B cell (primary cell): Measurements from ENCODE around the gene MTCL3.

Source experiments
- ATAC-seq: fragments of 200-7000 bp; cut with Tn5 transposase; one replicate; pipeline ENCODE4 v1.10.0; 2021; ENCODE audit warnings: low read depth, mild to moderate bottlenecking, moderate number of reproducible peaks, moderate library complexity
- CTCF ChIA-PET: fragments of 350-600 bp; sonication (Branson Sonifier 250); formaldehyde crosslinking; loops from one replicate; lab custom pipeline; 2021; ENCODE audit warnings: antibody characterized with exemption, inconsistent platforms; lab: Charles Lee
- POLR2A ChIA-PET: fragments of 350-600 bp; sonication (Branson Sonifier 250); formaldehyde crosslinking; loops from one replicate; lab custom pipeline; 2021; ENCODE audit warnings: antibody characterized with exemption; lab: Charles Lee
- DNase-seq: peaks from one replicate; pipeline ENCODE4 v3.0.0; 2013
- H2AFZ ChIP-seq: 2 replicates; pipeline ENCODE4 v1.6.1; 2012; ENCODE audit warnings: mild to moderate bottlenecking, low read depth, low read length; ENCODE audit not compliant: insufficient read depth, poor library complexity, severe bottlenecking
- H3K27ac ChIP-seq, 2 donors: 1 replicate in 1 of 2; 2 replicates in 1 of 2; pipeline ENCODE4 v1.5.1; 2012 to 2013; ENCODE audit warnings: low read length in 2 of 2, mild to moderate bottlenecking in 2 of 2, moderate library complexity in 1 of 2
- H3K27me3 ChIP-seq, 4 experiments: fragments of 200-600 bp in 1 of 4; sonication (generic) in 1 of 4; replicated peaks in 1 of 4; 1 replicate in 2 of 4; 2 replicates in 2 of 4; pipeline versions ENCODE4 v1.6.1 to v1.7.0; 2013 to 2016; ENCODE audit warnings: low read length in 3 of 4, mild to moderate bottlenecking in 2 of 4, mixed read lengths in 1 of 4, moderate library complexity in 1 of 4; ENCODE audit not compliant: insufficient read depth in 4 of 4, control insufficient read depth in 3 of 4; ENCODE audit errors: control extremely low read depth in 1 of 4
- H3K36me3 ChIP-seq, 2 experiments: replicated peaks in 1 of 2; 1 replicate in 1 of 2; 2 replicates in 1 of 2; pipeline versions ENCODE4 v1.6.1 to v1.7.1; 2013; ENCODE audit warnings: low read length in 1 of 2; ENCODE audit not compliant: insufficient read depth in 2 of 2, control insufficient read depth in 1 of 2; ENCODE audit errors: control extremely low read depth in 1 of 2, extremely low read depth in 1 of 2
- H3K4me1 ChIP-seq, 2 donors: fragments of 200-600 bp in 1 of 2; sonication (generic) in 1 of 2; 1 replicate in 1 of 2; 2 replicates in 1 of 2; pipeline versions ENCODE4 v1.5.1 to v1.6.1; 2013 to 2017; ENCODE audit warnings: low read length in 2 of 2; ENCODE audit not compliant: control insufficient read depth in 2 of 2, insufficient read depth in 2 of 2
- H3K4me2 ChIP-seq: replicated peaks from 2 replicates; pipeline ENCODE3; 2012; ENCODE audit warnings: mild to moderate bottlenecking, low read depth, low read length; ENCODE audit not compliant: poor library complexity, severe bottlenecking
- H3K4me3 ChIP-seq, 5 experiments: fragments of 200-600 bp in 1 of 5; sonication (generic) in 1 of 5; 1 replicate in 3 of 5; 2 replicates in 2 of 5; pipeline versions ENCODE4 v1.5.1 to v1.7.0; 2011 to 2016; ENCODE audit warnings: low read length in 4 of 5, mild to moderate bottlenecking in 4 of 5, low read depth in 2 of 5, control low read depth in 1 of 5, moderate library complexity in 1 of 5; ENCODE audit not compliant: insufficient read depth in 1 of 5; ENCODE audit errors: control extremely low read depth in 1 of 5, extremely low read depth in 1 of 5
- H3K79me2 ChIP-seq: fragments of 200-600 bp; sonication (generic); one replicate; pipeline ENCODE4 v1.6.0; 2016; ENCODE audit warnings: low read length; ENCODE audit not compliant: control insufficient read depth, insufficient read depth
- H3K9ac ChIP-seq: fragments of 200-600 bp; sonication (generic); 2 replicates; pipeline ENCODE4 v1.6.1; 2017; ENCODE audit warnings: mild to moderate bottlenecking, low read length, moderate library complexity
- H3K9me3 ChIP-seq, 3 donors: one replicate each; pipeline versions ENCODE4 v1.6.1 to v1.7.1; 2013; ENCODE audit warnings: low read length in 2 of 3; ENCODE audit not compliant: control insufficient read depth in 2 of 3, insufficient read depth in 1 of 3; ENCODE audit errors: control extremely low read depth in 1 of 3
- H4K20me1 ChIP-seq: 2 replicates; pipeline ENCODE4 v1.6.0; 2012; ENCODE audit warnings: mild to moderate bottlenecking, low read length; ENCODE audit not compliant: insufficient read depth, control insufficient read depth, poor library complexity, severe bottlenecking
- H3K27ac Mint-ChIP-seq: one replicate; pipeline ENCODE4 v1.8.0; 2021; ENCODE audit warnings: mixed read lengths
- H3K27me3 Mint-ChIP-seq: one replicate; pipeline ENCODE4 v1.8.0; 2021; ENCODE audit warnings: mixed read lengths
- H3K4me1 Mint-ChIP-seq: one replicate; pipeline ENCODE4 v1.8.0; 2021; ENCODE audit warnings: mixed read lengths
- H3K4me3 Mint-ChIP-seq: one replicate; pipeline ENCODE4 v1.8.0; 2021; ENCODE audit warnings: mixed read lengths
- H3K9me3 Mint-ChIP-seq: one replicate; pipeline ENCODE4 v1.8.0; 2022; ENCODE audit warnings: mixed read lengths; ENCODE audit not compliant: insufficient read depth
- CTCF ChIP-seq: fragments of 200-600 bp; IDR thresholded peaks from one replicate; pipeline ENCODE4 v1.8.0; 2022; ENCODE audit warnings: antibody characterized with exemption, mild to moderate bottlenecking
- EZH2 ChIP-seq: IDR thresholded peaks from 2 replicates; pipeline ENCODE4 v1.6.1; 2012; ENCODE audit warnings: borderline replicate concordance, low read depth, mild to moderate bottlenecking, moderate library complexity, low read length; ENCODE audit not compliant: insufficient read depth, poor library complexity, severe bottlenecking
- WGBS: methylation state at CpG from one replicate; pipeline ENCODE4 v1.1.5; 2013; ENCODE audit warnings: missing lambda C conversion rate; ENCODE audit not compliant: insufficient coverage; 5-methylcytosine and 5-hydroxymethylcytosine counted together
- intact Hi-C: fragments of 100-400 bp; cut with micrococcal nuclease; formaldehyde crosslinking; loops from one replicate; pipeline ENCODE4 v1.10.0; 2022

Gene MTCL3

GRCh38 chr6:127456465-127456864, 62.7 kb downstream of the MTCL3 start:
- no peak overlapping the region for H2AFZ ChIP-seq
- no peaks in the 10 kb centered on the region for H3K36me3 ChIP-seq
- Mint-ChIP-seq H3K9me3 (no peaks in the 10 kb centered on the region), H3K27me3 (peaks cover 13% of the 10 kb centered on the region), H3K4me1 (no peaks in the 10 kb centered on the region), H3K4me3 (no peak overlapping the region), H3K27ac (no peak overlapping the region)
- CTCF ChIA-PET = interaction anchor here (1.3 kb wide), 1 partner anchor 10 kb away, joined by 4 read pairs; no protein-coding TSS in a partner anchor
- no CpG with 5 or more reads among the region's 3 CpGs for WGBS
- no peaks in the 10 kb centered on the region for H3K4me1 ChIP-seq
- H3K79me2 ChIP-seq = no peaks in the 10 kb centered on the region
- no peaks in the 10 kb centered on the region for H3K27me3 ChIP-seq
- no peaks in the 10 kb centered on the region for H3K9me3 ChIP-seq
- no peak overlapping the region for H3K9ac ChIP-seq
- H3K4me3 ChIP-seq = no peak overlapping the region
- ATAC-seq (no peak), DNase-seq (no peak)
- intact Hi-C loops = no loop called here
- H4K20me1 ChIP-seq = no peaks in the 10 kb centered on the region
- H3K27ac ChIP-seq = no peak overlapping the region
- POLR2A ChIA-PET = no interaction called here
- no peak for TF ChIP-seq CTCF
- no peak for TF ChIP-seq EZH2
- H3K4me2 ChIP-seq = no peak overlapping the region

GRCh38 chr6:127453845-127454619, 65.1 kb downstream of the MTCL3 start:
- no peak overlapping the region for H3K4me2 ChIP-seq
- no peak for TF ChIP-seq CTCF
- no peak for TF ChIP-seq EZH2
- H3K4me3 ChIP-seq = no peak overlapping the region
- no peak for ATAC-seq
- Mint-ChIP-seq H3K4me3 (no peak overlapping the region), H3K9me3 (no peaks in the 10 kb centered on the region), H3K27me3 (peaks cover 13% of the 10 kb centered on the region), H3K27ac (no peak overlapping the region), H3K4me1 (no peaks in the 10 kb centered on the region)
- POLR2A ChIA-PET = no interaction called here
- H4K20me1 ChIP-seq = no peaks in the 10 kb centered on the region
- no CpG with 5 or more reads among the region's 2 CpGs for WGBS
- no peak overlapping the region for H3K27ac ChIP-seq
- no peaks in the 10 kb centered on the region for H3K27me3 ChIP-seq
- H3K36me3 ChIP-seq = no peaks in the 10 kb centered on the region
- no peaks in the 10 kb centered on the region for H3K9me3 ChIP-seq
- H2AFZ ChIP-seq = no peak overlapping the region
- no peaks in the 10 kb centered on the region for H3K79me2 ChIP-seq
- H3K4me1 ChIP-seq = no peaks in the 10 kb centered on the region
- DNase-seq = no peak
- CTCF ChIA-PET = interaction anchor here (1.7 kb wide), 1 partner anchor 13 kb away, joined by 3 read pairs; no protein-coding TSS in a partner anchor
- no peak overlapping the region for H3K9ac ChIP-seq
- intact Hi-C loops = no loop called here
